OCI-LY1 (cell line): Measurements from ENCODE around the gene MRPS17.

Source experiments
- H2AFZ ChIP-seq: fragments of 200-600 bp; sonication (generic), shearing (Covaris generic); 2 replicates; pipeline ENCODE4 v1.6.0; 2014; ENCODE audit warnings: antibody characterized with exemption, mild to moderate bottlenecking, low read length
- H3F3A ChIP-seq: fragments of 200-600 bp; sonication (generic), shearing (Covaris generic); 2 replicates; pipeline ENCODE4 v1.6.0; 2014; ENCODE audit warnings: mild to moderate bottlenecking, antibody characterized with exemption, low read length, moderate library complexity; ENCODE audit not compliant: insufficient read depth
- H3K27ac ChIP-seq: fragments of 200-600 bp; sonication (generic); 2 replicates; pipeline ENCODE4 v1.5.1; 2014; ENCODE audit warnings: low read length, mixed run types, mild to moderate bottlenecking, low read depth; ENCODE audit not compliant: poor library complexity, severe bottlenecking
- H3K27me3 ChIP-seq: fragments of 200-600 bp; sonication (generic); 2 replicates; pipeline ENCODE4 v1.6.0; 2014; ENCODE audit warnings: antibody characterized with exemption, mild to moderate bottlenecking, low read length, moderate library complexity; ENCODE audit not compliant: insufficient read depth
- H3K36me3 ChIP-seq: fragments of 200-600 bp; sonication (generic); 2 replicates; pipeline ENCODE4 v1.6.1; 2014; ENCODE audit warnings: mild to moderate bottlenecking, antibody characterized with exemption, low read length, moderate library complexity, mixed read lengths; ENCODE audit not compliant: insufficient read depth
- H3K4me1 ChIP-seq: fragments of 200-600 bp; sonication (generic); 2 replicates; pipeline ENCODE4 v1.5.1; 2014; ENCODE audit warnings: mild to moderate bottlenecking, low read length, moderate library complexity; ENCODE audit not compliant: insufficient read depth, severe bottlenecking
- H3K4me2 ChIP-seq: fragments of 200-600 bp; sonication (generic), shearing (Covaris generic); 2 replicates; pipeline ENCODE4 v1.6.1; 2014; ENCODE audit warnings: low read length
- H3K4me3 ChIP-seq: fragments of 200-600 bp; sonication (generic); 2 replicates; pipeline ENCODE4 v1.5.1; 2014; ENCODE audit warnings: low read length, low read depth, mild to moderate bottlenecking, mixed read lengths; ENCODE audit not compliant: poor library complexity, severe bottlenecking
- H3K79me2 ChIP-seq: fragments of 200-600 bp; shearing (Covaris generic); 2 replicates; pipeline ENCODE4 v1.6.1; 2016; ENCODE audit warnings: mixed run types, low read length, mixed read lengths; ENCODE audit not compliant: insufficient read depth
- H3K9ac ChIP-seq: fragments of 200-600 bp; sonication (generic), shearing (Covaris generic); 2 replicates; pipeline ENCODE4 v1.6.1; 2014; ENCODE audit warnings: mild to moderate bottlenecking, low read length, mixed read lengths
- H3K9me2 ChIP-seq: fragments of 200-600 bp; sonication (generic), shearing (Covaris generic); 2 replicates; pipeline ENCODE4 v1.6.1; 2014; ENCODE audit warnings: low read depth, mild to moderate bottlenecking, low read length, mixed read lengths
- H3K9me3 ChIP-seq: fragments of 200-600 bp; shearing (Covaris generic); 2 replicates; pipeline ENCODE4 v1.6.1; 2014; ENCODE audit warnings: low read length, mixed read lengths
- H4K20me1 ChIP-seq: fragments of 200-600 bp; sonication (generic), shearing (Covaris generic); 2 replicates; pipeline ENCODE4 v1.6.0; 2016; ENCODE audit warnings: mild to moderate bottlenecking, low read length; ENCODE audit not compliant: insufficient read depth
- CTCF ChIP-seq: fragments of 200-600 bp; sonication (generic), shearing (Covaris generic); IDR thresholded peaks from 2 replicates; pipeline ENCODE4 v1.5.1; 2017; ENCODE audit warnings: mild to moderate bottlenecking, antibody characterized with exemption, low read length, moderate library complexity, mixed read lengths
- EZH2 ChIP-seq: fragments of 200-600 bp; sonication (generic), shearing (Covaris generic); IDR thresholded peaks from 2 replicates; pipeline ENCODE4 v1.8.0; 2017; ENCODE audit warnings: borderline replicate concordance, mixed run types, mild to moderate bottlenecking, antibody characterized with exemption, low read length, moderate library complexity, mixed read lengths

Gene MRPS17

DNA sequence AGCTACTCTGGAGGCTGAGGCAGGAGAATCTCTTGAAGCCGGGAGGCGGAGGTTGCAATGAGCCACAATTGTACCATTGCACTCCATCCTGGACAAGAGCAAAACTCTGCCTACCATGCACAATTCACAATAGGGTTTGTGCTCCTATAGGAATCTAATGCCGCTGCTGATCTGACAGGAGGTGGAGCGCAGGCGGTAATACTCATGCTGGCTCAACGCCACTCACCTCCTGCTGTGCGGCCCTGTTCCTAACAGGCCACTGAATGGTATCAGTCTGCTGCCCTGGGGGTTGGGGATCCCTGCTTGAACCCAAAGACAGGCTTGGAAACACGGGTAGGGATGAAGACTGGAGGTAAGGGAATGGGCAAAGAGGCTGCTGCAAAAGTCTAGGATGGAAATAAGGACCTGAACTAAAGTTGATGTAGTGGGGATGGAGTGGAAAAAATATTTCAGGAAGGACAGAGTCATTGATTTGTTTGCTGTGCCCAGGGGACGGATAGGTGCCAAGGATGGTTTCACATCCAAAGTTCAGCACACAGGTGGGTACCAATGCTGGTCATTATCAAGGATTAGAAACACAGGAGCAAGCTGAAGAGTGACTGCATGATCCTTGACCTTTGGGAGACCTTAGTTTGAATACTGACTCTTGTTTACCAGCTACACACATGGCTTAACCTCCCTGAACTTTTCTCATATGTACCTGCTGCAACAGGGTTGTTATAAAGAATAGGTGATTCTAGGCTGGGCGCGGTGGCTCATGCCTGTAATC, 2.2 kb downstream of the MRPS17 start:
- no peak overlapping the region for H3K27ac ChIP-seq
- H4K20me1 ChIP-seq = no peaks in the 10 kb centered on the region
- H3K4me1 ChIP-seq = peaks cover 10% of the 10 kb centered on the region
- H3K4me2 ChIP-seq = no peak overlapping the region
- peaks cover 11% of the 10 kb centered on the region for H3K79me2 ChIP-seq
- no peaks in the 10 kb centered on the region for H3K27me3 ChIP-seq
- no peak for TF ChIP-seq EZH2
- no peak for TF ChIP-seq CTCF
- no peaks in the 10 kb centered on the region for H3K9me2 ChIP-seq
- peaks cover 37% of the 10 kb centered on the region for H3K36me3 ChIP-seq
- H2AFZ ChIP-seq = no peak overlapping the region
- H3K4me3 ChIP-seq = no peak overlapping the region
- H3K9me3 ChIP-seq = no peaks in the 10 kb centered on the region
- no peaks in the 10 kb centered on the region for H3F3A ChIP-seq
- H3K9ac ChIP-seq = no peak overlapping the region

DNA sequence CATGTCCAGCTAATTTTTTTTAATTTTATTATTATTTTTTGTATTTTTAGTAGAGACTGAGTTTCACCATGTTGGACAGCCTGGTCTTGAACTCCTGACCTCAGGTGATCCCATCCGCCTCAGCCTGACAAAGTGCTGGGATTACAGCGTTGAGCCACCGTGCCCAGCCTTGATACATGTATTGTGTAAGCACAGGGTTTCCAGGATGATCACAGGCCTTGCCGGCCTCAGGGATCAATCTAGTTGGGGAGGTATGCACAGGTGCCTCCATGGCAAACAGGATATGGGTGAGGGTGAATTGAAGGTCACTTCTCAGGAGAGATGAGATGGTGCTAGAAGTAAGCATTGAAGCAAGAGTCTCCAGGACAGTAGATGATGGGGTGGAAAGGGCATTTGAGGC, 5.5 kb downstream of the MRPS17 start:
- no peak overlapping the region for H3K4me3 ChIP-seq
- H4K20me1 ChIP-seq = no peaks in the 10 kb centered on the region
- peaks cover 10% of the 10 kb centered on the region for H3K4me1 ChIP-seq
- H3F3A ChIP-seq = 0 out of 2 replicates have a peak, but pooled peaks cover 7% of the 10 kb centered on the region
- H3K27ac ChIP-seq = no peak overlapping the region
- peaks cover 7% of the 10 kb centered on the region for H3K79me2 ChIP-seq
- TF ChIP-seq CTCF = no peak
- TF ChIP-seq EZH2 = no peak
- H3K9ac ChIP-seq = no peak overlapping the region
- H3K27me3 ChIP-seq = no peaks in the 10 kb centered on the region
- peaks cover 37% of the 10 kb centered on the region for H3K36me3 ChIP-seq
- no peaks in the 10 kb centered on the region for H3K9me2 ChIP-seq
- no peak overlapping the region for H3K4me2 ChIP-seq
- H2AFZ ChIP-seq = no peak overlapping the region
- no peaks in the 10 kb centered on the region for H3K9me3 ChIP-seq

- H2AFZ ChIP-seq = no peak overlapping the region
- H3K9me2 ChIP-seq = no peaks in the 10 kb centered on the region
- no peak for TF ChIP-seq EZH2
- H3K79me2 ChIP-seq = no peaks in the 10 kb centered on the region
- no peak overlapping the region for H3K4me3 ChIP-seq
- peaks cover 7% of the 10 kb centered on the region for H3K4me1 ChIP-seq
- 0 out of 2 replicates have a peak, but pooled peaks cover 7% of the 10 kb centered on the region for H3F3A ChIP-seq
- H4K20me1 ChIP-seq = no peaks in the 10 kb centered on the region
- no peak overlapping the region for H3K4me2 ChIP-seq
- H3K27ac ChIP-seq = no peak overlapping the region
- H3K9me3 ChIP-seq = no peaks in the 10 kb centered on the region
- H3K9ac ChIP-seq = no peak overlapping the region
- H3K36me3 ChIP-seq = peaks cover 3% of the 10 kb centered on the region; the same call in 1 of the 2 replicates
- H3K27me3 ChIP-seq = no peaks in the 10 kb centered on the region
These were observed 10.3 kb downstream of the MRPS17 start for GRCh38 chr7:55962014-55962413.
